Activated T-helper 2 cell treated with anti-CD3 and anti-CD28 coated beads, Interferon-gamma antibody, Interleukin-2, Interleukin-4, amounts not matched to agents 10 μg/mL and 5 μg/mL and 100 μg/mL, durations not matched to agents 14 hours and 24 hours and 36 hours (primary cell): Measurements from ENCODE around the gene FARS2. TPM values are rescaled to one million over a fixed set of nuclear protein-coding genes. Genes with fewer than 3 reads are reported as not detected.

Experiments
- DNase-seq: peaks from one replicate; pipeline ENCODE4 v3.0.0; 2021; ENCODE audit warnings: low spot score
- H3K27ac Mint-ChIP-seq: one replicate; pipeline ENCODE4 v1.8.0; 2021; ENCODE audit warnings: mixed read lengths
- H3K27me3 Mint-ChIP-seq: one replicate; pipeline ENCODE4 v1.8.0; 2021; ENCODE audit warnings: low read depth, mixed read lengths
- H3K36me3 Mint-ChIP-seq: one replicate; pipeline ENCODE4 v1.8.0; 2021; ENCODE audit warnings: low read depth, mixed read lengths
- H3K4me1 Mint-ChIP-seq: one replicate; pipeline ENCODE4 v1.8.0; 2021; ENCODE audit warnings: low read depth, mixed read lengths
- H3K4me3 Mint-ChIP-seq: one replicate; pipeline ENCODE4 v1.8.0; 2021; ENCODE audit warnings: low read depth, mild to moderate bottlenecking, moderate library complexity, mixed read lengths
- H3K9me3 Mint-ChIP-seq: one replicate; pipeline ENCODE4 v1.8.0; 2021; ENCODE audit warnings: mixed read lengths
- intact Hi-C: fragments of 100-400 bp; cut with micrococcal nuclease; formaldehyde crosslinking; loops from one replicate; pipeline ENCODE4 v1.15.1; 2023
- total RNA-seq: library from RNA; stranded (reverse); gene quantifications from 2 replicates; pipeline ENCODE4 v1.2.3, GENCODE V29; 2022

Gene FARS2
- total RNA-seq, 1 donor from 2014 or later: 19.7 TPM

GRCh38 chr6:5343998-5344397 is 82.7 kb downstream of the FARS2 start:
- DNase-seq: no peak
- H3K9me3 Mint-ChIP-seq: no peaks in the 10 kb centered on the region

DNA sequence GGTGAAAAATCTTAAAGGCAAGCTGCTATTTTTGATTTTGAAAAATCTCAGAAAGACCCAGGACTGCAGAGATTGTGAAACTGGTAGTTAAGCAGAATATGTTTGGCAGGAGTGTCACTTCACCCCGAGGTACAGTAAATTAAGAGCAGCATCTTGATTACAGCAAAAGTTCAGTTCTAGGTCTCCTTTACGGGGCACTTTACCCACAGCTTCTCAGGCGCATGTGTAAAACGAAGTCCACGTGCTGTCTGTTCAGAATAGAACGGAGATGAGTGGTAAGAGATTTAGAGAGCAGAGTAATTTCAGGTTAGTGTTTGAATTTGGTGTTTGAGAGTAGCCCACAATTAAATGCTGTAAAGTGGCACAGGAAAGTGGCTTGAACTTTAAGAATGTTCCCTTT is 84.0 kb downstream of the FARS2 start:
- DNase-seq: no peak
- no peak overlapping the region for H3K27ac Mint-ChIP-seq
- intact Hi-C loops: no loop called here
- H3K27me3 Mint-ChIP-seq: no peaks in the 10 kb centered on the region
- H3K4me3 Mint-ChIP-seq: no peak overlapping the region
- peaks cover 11% of the 10 kb centered on the region for H3K4me1 Mint-ChIP-seq
- H3K9me3 Mint-ChIP-seq: no peaks in the 10 kb centered on the region
- H3K36me3 Mint-ChIP-seq: peaks cover 6% of the 10 kb centered on the region

More at GRCh38 chr6:5343998-5344397, 82.7 kb downstream of the FARS2 start:
- no peak overlapping the region for H3K27ac Mint-ChIP-seq
- no peaks in the 10 kb centered on the region for H3K27me3 Mint-ChIP-seq
- intact Hi-C loops: no loop called here
- peaks cover 11% of the 10 kb centered on the region for H3K4me1 Mint-ChIP-seq
- peaks cover 6% of the 10 kb centered on the region for H3K36me3 Mint-ChIP-seq
- no peak overlapping the region for H3K4me3 Mint-ChIP-seq

DNA sequence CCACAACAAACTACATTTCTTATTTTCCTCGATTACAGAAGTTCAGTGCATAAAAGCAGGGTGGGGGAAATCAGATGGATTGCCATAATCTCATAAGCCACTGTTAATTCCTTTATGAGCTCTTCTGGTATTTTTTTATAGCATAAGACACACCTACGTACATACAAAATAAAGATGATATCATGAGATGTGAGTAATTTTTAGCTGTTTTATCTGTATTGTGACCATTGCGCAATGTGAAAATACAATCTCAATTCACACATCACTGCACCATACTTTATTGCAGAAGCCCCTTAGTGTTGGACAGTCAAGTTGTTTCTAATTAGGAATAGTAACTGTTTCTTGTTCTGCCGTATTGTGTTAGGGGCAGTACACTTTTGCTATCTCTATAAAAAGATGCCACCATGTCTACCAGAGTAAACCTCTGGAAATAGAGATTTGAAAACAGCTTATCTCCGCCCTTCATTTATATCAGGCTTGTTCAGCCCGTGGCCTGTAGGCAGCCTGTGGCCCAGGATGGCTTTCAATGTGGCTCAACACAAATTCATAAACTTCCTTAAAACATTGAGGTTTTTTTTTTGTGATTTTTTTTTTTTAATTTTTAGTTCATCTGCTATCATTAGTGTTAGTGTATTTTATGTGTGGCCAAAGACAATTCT is 90.4 kb downstream of the FARS2 start:
- Mint-ChIP-seq H3K36me3 (peaks cover 6% of the 10 kb centered on the region), H3K4me1 (peaks cover 4% of the 10 kb centered on the region), H3K27ac (no peak overlapping the region), H3K9me3 (no peaks in the 10 kb centered on the region), H3K27me3 (no peaks in the 10 kb centered on the region), H3K4me3 (no peak overlapping the region)
- no peak for DNase-seq
- intact Hi-C loops: no loop called here

DNA sequence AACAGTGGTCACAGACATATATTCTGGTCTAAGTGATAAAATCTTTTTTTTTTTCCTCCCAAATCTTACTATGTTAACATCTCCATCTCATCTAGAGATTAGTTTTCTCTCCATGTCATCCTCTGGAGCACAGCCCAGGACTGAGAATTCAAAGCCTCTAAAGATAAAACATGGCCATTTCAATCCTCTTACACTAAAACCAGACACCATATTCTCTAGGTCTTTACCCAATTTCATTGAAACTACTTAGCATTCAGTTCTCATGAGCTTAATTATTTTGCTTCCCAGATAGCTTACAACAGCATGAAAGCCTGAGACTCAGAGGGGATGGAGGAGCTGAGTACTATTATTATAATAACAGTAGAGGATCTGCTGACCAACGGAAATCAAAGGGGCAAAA is 92.7 kb downstream of the FARS2 start:
- Mint-ChIP-seq H3K27me3 (no peaks in the 10 kb centered on the region), H3K4me3 (no peak overlapping the region)
- intact Hi-C loops: no loop called here

DNA sequence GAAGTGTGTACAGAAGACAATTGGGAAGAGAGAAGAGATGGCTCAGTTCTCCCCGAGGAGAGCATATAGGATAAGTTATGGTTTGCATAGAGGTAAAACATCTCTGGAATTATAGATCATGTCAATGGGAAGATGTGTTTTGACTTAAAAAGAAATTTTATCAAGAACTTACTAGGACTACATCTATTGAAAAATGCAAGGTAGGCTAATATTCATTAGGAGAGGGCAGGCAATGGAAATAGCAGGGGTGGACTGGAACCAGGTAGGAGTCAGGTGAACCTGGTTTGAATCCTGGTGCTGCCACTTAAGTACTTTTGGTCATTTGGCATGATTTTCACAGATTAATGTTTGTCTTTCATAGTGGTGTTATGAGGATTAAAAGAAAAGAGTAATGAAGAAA is 96.2 kb downstream of the FARS2 start:
- H3K4me3 Mint-ChIP-seq: no peak overlapping the region
- peaks cover 4% of the 10 kb centered on the region for H3K4me1 Mint-ChIP-seq
- H3K27me3 Mint-ChIP-seq: no peaks in the 10 kb centered on the region
- no peak for DNase-seq
- H3K27ac Mint-ChIP-seq: no peak overlapping the region
- intact Hi-C loops: no loop called here
- no peaks in the 10 kb centered on the region for H3K9me3 Mint-ChIP-seq
- H3K36me3 Mint-ChIP-seq: no peaks in the 10 kb centered on the region

More for the DNA sequence above, 92.7 kb downstream of the FARS2 start:
- Mint-ChIP-seq H3K27ac (no peak overlapping the region), H3K4me1 (peaks cover 4% of the 10 kb centered on the region), H3K9me3 (no peaks in the 10 kb centered on the region), H3K36me3 (no peaks in the 10 kb centered on the region)
- DNase-seq: no peak

DNA sequence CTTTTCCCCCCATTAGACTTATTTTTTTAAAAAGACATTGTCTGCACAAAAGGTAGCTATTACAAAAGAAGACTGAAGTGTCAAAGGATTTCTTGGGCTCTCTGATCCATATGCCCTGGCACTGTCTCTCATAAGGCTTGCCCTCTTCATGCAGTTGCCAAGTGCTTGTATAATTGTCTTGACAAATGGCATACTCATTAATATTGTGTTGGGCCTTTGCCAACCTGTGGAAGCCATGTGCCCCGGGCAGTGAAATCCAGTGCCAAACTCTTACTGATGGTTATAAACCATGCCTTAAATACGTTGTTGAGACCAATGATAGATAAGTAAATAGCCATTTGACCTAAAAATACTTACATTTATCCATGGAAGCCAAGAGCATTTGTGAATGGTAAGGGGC is 98.1 kb downstream of the FARS2 start:
- no peak overlapping the region for H3K27ac Mint-ChIP-seq
- H3K9me3 Mint-ChIP-seq: no peaks in the 10 kb centered on the region
- no peaks in the 10 kb centered on the region for H3K27me3 Mint-ChIP-seq
- no peak overlapping the region for H3K4me3 Mint-ChIP-seq
- H3K36me3 Mint-ChIP-seq: no peaks in the 10 kb centered on the region
- DNase-seq: no peak
- intact Hi-C loops: no loop called here
- H3K4me1 Mint-ChIP-seq: no peaks in the 10 kb centered on the region

DNA sequence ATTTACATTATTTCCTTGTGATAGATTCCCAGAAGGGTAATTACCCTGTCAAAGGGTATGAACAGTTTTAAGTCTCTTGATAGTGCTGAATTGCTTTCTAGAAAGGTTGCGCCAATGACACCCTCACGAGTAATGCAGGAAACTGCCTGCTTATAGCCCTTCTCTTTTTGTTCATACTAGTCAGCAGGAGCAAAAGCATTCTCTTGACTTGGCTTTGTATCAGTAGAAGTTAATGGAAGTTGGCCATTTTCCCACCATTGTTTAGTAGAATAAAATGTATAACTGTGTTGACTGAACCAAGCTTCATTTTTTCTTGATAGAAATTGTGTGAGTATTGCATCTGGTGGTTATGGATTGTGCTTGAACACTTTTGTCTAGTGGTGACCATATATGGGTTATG is 100.1 kb downstream of the FARS2 start:
- intact Hi-C loops: no loop called here
- H3K27me3 Mint-ChIP-seq: no peaks in the 10 kb centered on the region
- no peaks in the 10 kb centered on the region for H3K36me3 Mint-ChIP-seq
- no peaks in the 10 kb centered on the region for H3K9me3 Mint-ChIP-seq
- H3K4me3 Mint-ChIP-seq: no peak overlapping the region
- H3K27ac Mint-ChIP-seq: no peak overlapping the region
- no peaks in the 10 kb centered on the region for H3K4me1 Mint-ChIP-seq
- no peak for DNase-seq

DNA sequence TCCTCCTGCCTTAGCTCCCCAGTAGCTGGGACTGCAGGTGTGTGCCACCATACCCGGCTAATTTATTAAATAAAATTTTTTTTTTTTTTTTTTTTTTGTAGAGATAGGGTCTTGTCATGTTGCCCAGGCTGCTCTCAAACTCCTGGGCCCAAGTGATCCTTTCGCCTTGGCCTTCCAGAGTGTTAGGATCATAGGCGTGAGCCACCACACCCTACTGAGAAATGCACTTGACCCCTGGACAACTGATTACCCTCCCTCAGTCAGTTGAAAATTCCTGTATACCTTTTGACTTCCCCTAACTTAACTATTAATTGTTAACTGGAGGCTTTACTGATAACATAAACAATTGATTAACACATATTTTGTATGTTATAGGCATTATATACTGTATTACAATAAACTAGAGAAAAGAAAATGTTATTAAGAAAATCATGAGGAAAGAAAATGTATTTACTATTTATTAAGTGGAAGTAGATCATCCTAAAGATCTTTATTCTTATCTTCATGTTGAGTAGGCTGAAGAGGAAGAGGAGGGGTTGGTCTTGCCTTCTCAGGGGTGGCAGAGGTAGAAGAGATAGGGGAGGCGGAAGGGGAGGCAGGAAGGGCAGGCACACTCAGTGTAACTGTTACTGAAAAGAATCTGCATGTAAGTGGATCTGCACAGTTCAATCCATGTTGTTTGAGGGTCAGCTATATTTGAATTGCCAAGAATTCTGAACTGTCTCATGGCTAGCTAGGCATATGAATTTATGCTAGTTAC is 104.3 kb downstream of the FARS2 start:
- intact Hi-C loops: no loop called here
- no peak for DNase-seq
- no peaks in the 10 kb centered on the region for H3K4me1 Mint-ChIP-seq
- no peak overlapping the region for H3K27ac Mint-ChIP-seq
- H3K27me3 Mint-ChIP-seq: no peaks in the 10 kb centered on the region
- no peak overlapping the region for H3K4me3 Mint-ChIP-seq
- H3K9me3 Mint-ChIP-seq: no peaks in the 10 kb centered on the region
- peaks cover 4% of the 10 kb centered on the region for H3K36me3 Mint-ChIP-seq

- intact Hi-C loops: no loop called here
- no peak for DNase-seq
- Mint-ChIP-seq H3K36me3 (peaks cover 4% of the 10 kb centered on the region), H3K27me3 (no peaks in the 10 kb centered on the region), H3K4me3 (no peak overlapping the region), H3K4me1 (peaks cover 1% of the 10 kb centered on the region), H3K27ac (no peak overlapping the region), H3K9me3 (no peaks in the 10 kb centered on the region)
Measured at GRCh38 chr6:5366941-5367340, 105.6 kb downstream of the FARS2 start.

GRCh38 chr6:5367510-5367909 is 106.2 kb downstream of the FARS2 start:
- H3K4me3 Mint-ChIP-seq: no peak overlapping the region
- intact Hi-C loops: no loop called here
- no peaks in the 10 kb centered on the region for H3K27me3 Mint-ChIP-seq
- H3K36me3 Mint-ChIP-seq: peaks cover 4% of the 10 kb centered on the region
- H3K27ac Mint-ChIP-seq: no peak overlapping the region
- no peaks in the 10 kb centered on the region for H3K9me3 Mint-ChIP-seq
- peaks cover 1% of the 10 kb centered on the region for H3K4me1 Mint-ChIP-seq
- no peak for DNase-seq

- H3K27ac Mint-ChIP-seq: no peak overlapping the region
- no peak for DNase-seq
- peaks cover 4% of the 10 kb centered on the region for H3K36me3 Mint-ChIP-seq
- no peaks in the 10 kb centered on the region for H3K9me3 Mint-ChIP-seq
- H3K4me3 Mint-ChIP-seq: no peak overlapping the region
- H3K4me1 Mint-ChIP-seq: peaks cover 1% of the 10 kb centered on the region
- H3K27me3 Mint-ChIP-seq: no peaks in the 10 kb centered on the region
- intact Hi-C loops: no loop called here
Measured at GRCh38 chr6:5373430-5373829, 112.1 kb downstream of the FARS2 start.

DNA sequence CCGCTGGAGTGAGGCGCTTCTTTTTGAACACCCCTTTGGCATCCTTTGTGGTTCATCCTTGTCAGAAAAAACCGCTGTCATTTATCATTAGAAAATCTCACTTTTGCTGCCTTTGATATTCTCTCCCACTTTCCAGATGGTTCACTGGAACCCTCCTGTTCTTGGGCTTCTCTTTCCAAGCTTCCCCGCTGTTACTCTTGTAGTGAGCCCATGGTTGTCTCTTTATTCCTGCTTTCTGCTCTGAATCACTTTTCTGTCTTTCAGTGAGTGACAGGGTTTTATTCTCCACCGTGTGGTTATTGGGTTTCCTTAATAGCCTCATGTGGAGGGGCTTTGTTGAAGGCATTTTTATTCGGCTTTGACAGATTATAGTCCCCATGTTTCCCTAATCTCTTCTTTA is 117.0 kb downstream of the FARS2 start:
- intact Hi-C loops: no loop called here
- H3K27ac Mint-ChIP-seq: no peak overlapping the region
- H3K27me3 Mint-ChIP-seq: no peaks in the 10 kb centered on the region
- H3K4me3 Mint-ChIP-seq: no peak overlapping the region
- no peaks in the 10 kb centered on the region for H3K36me3 Mint-ChIP-seq
- no peaks in the 10 kb centered on the region for H3K9me3 Mint-ChIP-seq
- no peaks in the 10 kb centered on the region for H3K4me1 Mint-ChIP-seq
- DNase-seq: no peak

GRCh38 chr6:5379647-5380242 is 118.4 kb downstream of the FARS2 start:
- Mint-ChIP-seq H3K4me3 (no peak overlapping the region), H3K4me1 (no peaks in the 10 kb centered on the region), H3K27me3 (no peaks in the 10 kb centered on the region), H3K9me3 (no peaks in the 10 kb centered on the region), H3K27ac (no peak overlapping the region), H3K36me3 (no peaks in the 10 kb centered on the region)
- DNase-seq: no peak
- intact Hi-C loops: loop anchor here (1.0 kb wide), 2 partner anchors 164 to 236 kb away; no protein-coding TSS in a partner anchor
